Forelimb muscle (tissue), 1 donor: ENCODE data around the gene UQCR10. TPM values are rescaled to one million over a fixed set of nuclear protein-coding genes. Genes with fewer than 3 reads are reported as not detected.
A peak's percentile ranks its signal among the peaks of the same experiment; 100 is the strongest.

Experiments
- DNase-seq: peaks from one replicate; pipeline ENCODE4 v3.0.0-alpha.2; 2013; ENCODE audit warnings: low read depth
- polyA plus RNA-seq: library from polyadenylated mRNA; unstranded; fragments of 120-200 nt; gene quantifications from one replicate; pipeline ENCODE4 v1.2.1, GENCODE V29; 2013; ENCODE audit not compliant: insufficient read length

Gene UQCR10
- polyA plus RNA-seq = 130 TPM

DNA sequence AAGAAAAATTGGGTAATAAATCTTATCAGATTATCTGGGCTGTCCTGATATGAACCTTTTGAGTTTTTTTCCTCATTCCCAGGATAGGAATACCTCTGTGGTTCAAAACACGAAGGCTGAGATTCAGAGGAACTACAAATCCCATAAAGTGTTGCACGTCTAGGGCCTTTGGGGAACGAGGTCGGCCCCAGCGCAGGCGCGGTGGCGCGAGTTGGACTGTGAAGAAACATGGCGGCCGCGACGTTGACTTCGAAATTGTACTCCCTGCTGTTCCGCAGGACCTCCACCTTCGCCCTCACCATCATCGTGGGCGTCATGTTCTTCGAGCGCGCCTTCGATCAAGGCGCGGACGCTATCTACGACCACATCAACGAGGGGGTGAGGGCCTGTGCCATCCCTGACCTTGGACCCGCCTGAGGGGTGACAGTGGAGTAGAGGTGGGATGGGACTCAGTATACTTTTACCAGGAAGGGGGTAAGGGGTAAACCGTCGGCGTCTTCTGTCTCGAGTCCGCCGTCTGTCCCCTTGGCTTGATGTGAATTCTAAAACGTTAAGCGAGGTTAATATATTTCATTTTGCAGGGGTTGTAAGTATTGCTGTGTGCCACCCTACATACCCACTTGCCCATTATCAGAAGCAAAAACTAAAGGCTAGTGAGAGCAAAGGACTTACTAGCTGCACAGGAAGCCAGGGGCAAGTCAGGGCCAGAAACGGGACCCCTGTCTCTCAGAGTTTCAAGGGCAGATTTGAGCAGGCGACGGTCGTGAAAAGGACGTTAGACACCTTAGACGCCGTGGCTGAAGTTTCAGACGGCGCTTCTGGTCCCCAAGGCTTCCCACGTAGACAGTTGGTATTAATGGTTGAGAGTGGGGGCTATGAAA is at the start of gene UQCR10:
Gene UQCR10 (plus strand): TSS at position 199 of the 881 bp plus-strand sequence. CDS start 30 bp downstream, at position 229.
- DNase-seq = peak; percentile 70

- no peak for DNase-seq
These were observed 49.4 kb upstream of the UQCR10 start for GRCh38 chr22:29717789-29718188.

DNA sequence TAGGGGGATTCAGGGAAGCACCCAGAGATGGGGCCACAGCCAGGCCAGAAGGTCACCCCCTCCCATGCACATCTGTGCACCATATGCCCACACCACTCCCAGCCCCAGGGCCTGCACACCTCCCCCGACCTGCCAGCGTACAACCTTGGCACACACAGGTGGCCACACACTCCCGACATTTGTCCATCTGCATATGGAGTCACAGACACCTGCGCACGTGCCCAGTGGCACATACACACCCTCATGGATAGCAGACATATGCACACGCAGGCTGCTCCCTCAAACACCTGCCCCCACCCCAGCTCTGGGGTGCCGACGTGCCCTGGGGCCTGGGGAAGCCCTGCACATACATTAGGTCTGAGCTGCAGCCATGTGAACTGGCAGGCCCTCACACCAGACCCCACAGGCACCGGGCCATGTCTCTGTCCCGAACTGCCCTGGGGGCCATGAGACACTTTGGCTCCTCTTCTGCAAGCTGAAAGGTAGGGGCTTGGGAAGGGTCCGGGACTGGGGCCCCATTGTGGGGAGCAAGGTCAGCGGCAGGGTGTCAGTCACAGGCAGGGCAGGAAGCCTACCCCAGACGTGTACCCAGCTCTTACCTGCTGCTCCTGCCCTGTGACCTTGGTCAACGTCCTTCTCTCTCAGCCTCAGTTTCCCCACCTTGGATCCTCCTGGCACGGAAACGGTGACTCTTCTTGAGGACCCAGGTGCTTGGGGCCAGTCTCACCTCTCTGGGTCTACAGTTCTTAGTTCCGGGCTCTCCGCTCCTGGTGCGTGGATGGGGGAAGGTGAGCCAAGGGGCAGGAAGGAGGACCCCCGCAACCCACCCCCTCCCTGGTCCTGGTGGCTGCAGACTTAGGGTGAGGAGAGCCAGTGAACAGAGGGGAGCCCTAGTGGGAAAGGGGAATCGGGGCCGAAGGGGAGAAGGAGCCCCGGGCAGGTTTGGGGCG is 47.9 kb upstream of the UQCR10 start:
- no peak for DNase-seq

DNA sequence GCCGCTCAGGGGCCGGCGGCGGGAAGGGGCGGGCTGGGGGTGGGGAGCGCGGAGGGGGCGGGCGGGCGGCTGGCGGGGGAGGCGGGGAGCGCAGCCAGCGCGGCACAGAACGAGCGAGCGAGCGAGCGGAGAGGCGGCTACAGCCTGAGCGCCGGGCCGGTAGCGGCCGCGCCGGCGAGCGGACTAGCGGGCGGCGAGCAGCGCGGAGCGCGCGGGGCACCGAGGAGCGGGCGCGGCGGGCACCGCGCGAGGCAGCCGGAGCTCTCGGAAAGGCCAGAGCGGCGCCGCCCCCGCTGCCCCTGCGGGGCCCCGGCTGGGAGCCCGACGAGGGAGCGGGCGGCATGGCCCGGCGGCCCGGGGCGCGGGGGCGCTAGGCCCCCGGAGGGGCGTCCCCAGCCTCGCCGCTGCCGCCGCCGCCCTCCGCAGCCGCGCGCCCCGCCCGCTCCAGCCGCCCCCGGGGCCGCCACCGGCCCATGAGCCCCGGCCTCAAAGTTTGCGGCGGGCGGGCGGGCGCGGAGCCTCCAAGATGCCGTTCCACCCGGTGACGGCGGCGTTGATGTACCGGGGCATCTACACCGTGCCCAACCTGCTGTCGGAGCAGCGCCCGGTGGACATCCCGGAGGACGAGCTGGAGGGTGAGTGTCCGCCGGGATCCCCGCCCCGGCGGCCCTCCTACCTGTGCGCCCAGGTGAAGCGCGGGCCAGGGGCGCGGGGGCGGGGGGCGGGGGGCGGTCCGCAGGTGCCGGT is 47.1 kb upstream of the UQCR10 start, which contains the start of gene CABP7:
Gene CABP7 (plus strand): TSS at position 105 of the 747 bp plus-strand sequence. CDS start 422 bp downstream, at position 527.
- no peak for DNase-seq

- no peak for DNase-seq
These were observed 46.3 kb upstream of the UQCR10 start for GRCh38 chr22:29720811-29721323.

DNA sequence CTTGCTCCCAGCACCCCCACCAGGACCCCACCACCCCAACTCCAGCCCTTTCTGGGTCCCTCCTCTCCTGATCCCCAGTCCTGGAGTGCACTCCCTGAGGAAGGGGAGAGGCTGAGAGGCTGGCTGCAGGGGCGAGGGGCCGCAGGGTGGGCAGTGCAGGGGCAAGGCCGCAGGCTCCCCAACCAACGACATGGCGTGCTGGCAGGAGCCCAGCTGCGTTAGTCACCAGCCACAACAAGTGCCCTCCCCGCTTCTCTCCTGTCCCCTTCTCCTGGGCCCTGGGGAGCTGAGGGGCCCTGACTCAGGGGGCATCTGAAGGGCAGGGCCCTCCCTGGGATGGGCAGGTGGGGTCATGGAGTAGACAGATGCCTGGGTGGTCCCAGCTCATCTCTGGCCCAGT is 45.0 kb upstream of the UQCR10 start:
- no peak for DNase-seq

DNA sequence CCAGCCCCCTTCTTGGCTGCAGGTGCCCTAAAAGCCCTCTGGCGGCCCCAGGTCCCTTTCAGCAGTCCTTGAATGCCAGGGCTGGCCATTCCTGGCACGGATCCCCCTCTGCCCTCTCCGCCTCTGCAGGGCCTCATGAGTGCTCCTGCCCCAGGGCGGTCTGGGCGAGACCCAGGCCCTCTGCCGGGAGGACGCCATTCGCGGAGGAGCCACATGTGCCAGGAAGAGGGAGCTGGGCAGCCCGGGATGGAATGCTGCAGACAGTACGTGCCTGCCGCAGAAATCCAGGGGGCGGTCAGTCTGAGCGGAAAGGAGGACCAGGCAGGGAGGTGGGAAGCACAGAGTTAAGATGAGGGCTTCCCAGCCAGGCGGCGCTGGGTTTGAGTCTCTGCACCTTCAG is 44.6 kb upstream of the UQCR10 start:
- DNase-seq = no peak

- DNase-seq = no peak
These were observed 43.4 kb upstream of the UQCR10 start for GRCh38 chr22:29723766-29724165.

DNA sequence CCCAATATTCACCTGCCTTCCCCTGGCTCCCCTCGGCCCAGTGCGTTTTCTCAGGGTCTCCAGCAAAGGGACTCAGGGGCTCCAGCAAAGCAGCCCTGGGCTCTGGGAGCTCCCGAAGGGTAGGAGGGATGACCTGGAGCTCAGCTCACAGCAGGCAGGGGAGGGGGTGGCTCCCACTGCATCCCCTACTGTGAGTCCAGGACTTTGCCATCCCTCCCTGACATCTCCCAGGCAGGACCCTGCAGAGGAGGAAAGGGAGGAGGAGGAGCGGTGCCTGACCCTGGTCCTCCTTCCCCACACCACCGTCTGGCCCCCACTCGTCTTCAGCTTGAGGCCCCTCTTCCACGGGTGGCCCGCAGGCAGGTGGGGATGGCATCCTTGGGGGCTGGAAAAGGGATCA is 42.3 kb upstream of the UQCR10 start:
- DNase-seq = no peak

DNA sequence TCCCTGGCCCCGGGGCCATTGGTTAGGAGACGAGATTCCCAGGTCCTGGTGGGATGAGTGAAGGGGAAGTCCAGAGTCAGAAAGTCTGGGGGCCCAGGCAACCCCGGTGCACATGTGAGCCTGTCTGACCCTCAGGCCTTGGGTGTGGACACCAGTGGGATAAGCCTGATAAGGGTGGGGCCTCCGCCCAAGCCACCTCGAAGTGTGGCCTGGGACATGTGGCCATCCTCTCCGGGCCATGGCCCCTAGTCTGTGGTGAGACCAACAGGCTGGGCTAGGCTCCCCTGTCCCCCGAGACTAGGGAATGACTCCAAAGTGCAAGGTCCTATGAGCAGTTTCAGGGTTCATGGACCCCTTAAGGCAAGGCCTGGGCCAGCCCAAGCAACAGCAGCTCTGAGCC is 41.1 kb upstream of the UQCR10 start:
- DNase-seq = no peak

GRCh38 chr22:29726512-29727130 is 40.5 kb upstream of the UQCR10 start:
- DNase-seq = no peak

DNA sequence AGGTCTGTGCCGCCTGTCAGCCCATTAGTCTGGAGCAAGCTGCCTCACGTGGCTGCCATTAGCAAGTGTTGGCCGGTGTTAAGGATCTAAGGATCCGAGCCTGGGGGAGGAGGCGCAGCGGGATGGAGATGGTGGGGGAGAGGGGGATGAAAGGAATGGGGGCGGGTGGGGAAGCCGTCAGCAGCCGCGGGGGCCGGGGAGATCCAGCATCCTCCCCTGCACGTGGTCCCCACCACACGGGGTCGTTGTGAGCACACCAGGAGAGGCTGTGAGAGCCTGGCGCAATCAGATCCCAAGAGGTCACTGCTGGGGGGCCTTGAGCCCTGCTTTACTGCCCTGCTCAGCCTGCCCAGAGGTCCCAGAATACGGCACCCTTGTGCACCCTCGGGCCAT is 40.0 kb upstream of the UQCR10 start:
- no peak for DNase-seq

DNA sequence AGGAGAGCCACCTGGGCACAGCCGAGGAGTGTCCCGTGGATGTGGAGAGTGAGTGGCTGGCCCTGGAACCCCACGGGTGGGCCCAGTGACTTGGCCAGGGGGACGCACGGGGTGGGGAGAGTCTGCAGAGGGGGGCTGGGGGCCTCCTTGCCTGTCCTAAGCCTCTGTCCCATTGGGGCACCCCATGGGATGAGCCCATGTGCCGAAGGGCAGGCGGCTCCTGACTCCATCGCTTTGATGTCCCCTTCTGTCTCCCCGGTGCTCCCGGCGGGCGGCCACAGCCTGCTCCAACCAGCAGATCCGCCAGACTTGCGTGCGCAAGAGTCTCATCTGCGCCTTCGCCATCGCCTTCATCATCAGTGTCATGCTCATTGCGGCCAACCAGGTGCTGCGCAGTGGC is 38.0 kb upstream of the UQCR10 start:
- no peak for DNase-seq

GRCh38 chr22:29731058-29731850 is 35.9 kb upstream of the UQCR10 start:
- DNase-seq = no peak

GRCh38 chr22:29732883-29733282 is 34.3 kb upstream of the UQCR10 start:
- DNase-seq = no peak

DNA sequence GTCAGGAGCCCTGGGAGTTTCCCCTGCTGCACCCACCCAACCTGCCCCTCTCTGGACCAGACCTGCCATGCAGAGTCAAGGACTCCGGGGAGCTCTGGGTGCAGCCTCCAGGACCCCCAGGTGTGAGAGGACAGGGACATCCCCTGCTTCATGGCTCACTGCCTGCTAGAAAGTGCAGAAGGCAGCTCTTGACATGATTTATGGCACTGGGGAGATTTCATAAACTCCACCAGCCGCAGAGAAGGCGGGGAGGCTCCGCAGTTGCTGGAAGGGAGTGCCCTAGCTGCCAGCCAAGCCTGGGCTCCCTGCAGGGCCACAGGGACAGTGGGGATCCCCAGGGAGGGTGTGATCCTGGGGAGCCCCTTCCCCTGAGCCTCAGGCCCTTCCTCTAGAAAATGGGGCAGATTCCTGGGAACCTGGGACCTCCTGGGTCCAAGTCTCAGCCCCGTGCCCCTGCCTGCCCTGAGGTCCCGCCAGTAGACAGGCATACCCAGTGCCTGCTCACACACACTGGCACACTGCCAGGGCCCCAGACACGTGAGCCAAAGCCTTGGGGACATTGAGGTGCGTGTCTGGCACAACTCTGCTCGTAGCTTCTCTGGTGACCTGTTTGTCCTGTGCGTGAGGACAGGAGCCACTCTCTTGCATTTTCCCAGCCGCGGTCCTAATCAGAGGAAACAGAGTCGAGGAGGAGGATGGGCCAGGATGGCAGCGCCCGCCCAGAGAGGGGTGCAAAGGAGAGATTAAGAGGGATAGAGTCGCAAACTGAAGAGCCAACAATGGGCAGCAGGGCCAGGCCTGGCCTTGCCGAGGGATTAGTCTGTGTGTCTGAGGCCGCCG is 33.6 kb upstream of the UQCR10 start:
- DNase-seq = no peak

GRCh38 chr22:29734406-29734805 is 32.8 kb upstream of the UQCR10 start:
- no peak for DNase-seq

- no peak for DNase-seq
These were observed 32.3 kb upstream of the UQCR10 start for GRCh38 chr22:29734838-29735237.

DNA sequence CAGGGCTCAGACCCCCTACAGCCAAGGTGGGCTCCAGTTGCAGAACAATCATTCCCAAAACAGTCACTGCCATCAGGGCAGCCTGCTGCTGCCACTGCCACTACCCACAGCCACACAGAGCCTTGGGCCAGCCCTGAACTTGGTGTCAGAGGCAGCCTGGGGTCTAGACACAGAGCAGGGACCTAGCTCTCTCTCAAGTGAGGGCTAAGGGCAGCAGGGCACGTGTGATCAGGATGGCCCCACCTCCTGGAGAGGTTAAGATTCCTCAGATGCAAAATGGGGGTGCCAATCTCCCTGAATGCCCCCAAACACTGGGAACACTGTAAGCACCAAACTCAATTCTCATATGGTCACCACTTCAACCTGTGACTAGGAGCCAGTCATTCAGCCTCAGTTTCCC is 31.8 kb upstream of the UQCR10 start:
- no peak for DNase-seq
